Adrenal gland (tissue), 5 donors: ENCODE results near the gene ANGPTL4.

ENCODE experiments used
- CTCF ChIP-seq, 6 experiments: fragments of 450-650 bp in 4 of 6; fragments of 200-600 bp in 2 of 6; sonication (generic) in 1 of 6; IDR thresholded peaks; 1 replicate in 5 of 6; 2 replicates in 1 of 6; pipeline versions ENCODE4 v1.5.1 to v1.8.0; 2016 to 2021; ENCODE audit warnings: antibody characterized with exemption in 6 of 6, mild to moderate bottlenecking in 2 of 6, moderate library complexity in 1 of 6
- POLR2A ChIP-seq, 2 donors: fragments of 450-650 bp; IDR thresholded peaks; one replicate each; pipeline ENCODE4 v1.6.1; 2017; ENCODE audit warnings: antibody characterized with exemption in 2 of 2, mild to moderate bottlenecking in 2 of 2, moderate library complexity in 1 of 2
- donor health status: DM: no; HTN: no; CAD: no.

GRCh38 chr19:8390617-8390981, 26.6 kb downstream of the ANGPTL4 start:
- TF ChIP-seq CTCF (IDR thresholded peaks at IDR 0.05) (no peak), POLR2A (IDR thresholded peaks at IDR 0.05) (peak in 1 of 2 donors; percentile 6)
